ENCODE results near the gene ABCA5.
"Not testable (repeated sequence)": the region's sequence is repeated elsewhere in the genome, so short reads cannot be mapped to it uniquely, and the experiment has no call there.

ABCA5 gene

DNA sequence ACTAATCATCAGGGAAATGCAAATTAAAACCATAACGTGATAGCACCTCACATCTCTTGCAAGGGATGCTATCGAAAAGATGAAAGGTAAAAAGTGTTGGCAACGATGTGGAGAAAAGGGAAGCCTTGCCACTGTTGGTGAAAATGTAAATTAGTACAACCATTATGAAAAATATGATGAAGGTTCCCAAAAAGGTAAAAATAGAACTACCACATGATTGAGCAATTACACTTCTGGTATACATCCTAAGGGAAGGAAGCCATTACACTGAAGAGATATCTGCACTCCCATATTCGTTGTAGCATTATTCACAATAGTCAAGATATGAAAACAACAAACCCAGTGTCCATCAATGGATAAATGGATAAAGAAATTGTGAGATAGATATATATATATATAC lies 119.8 kb downstream of the ABCA5 start:
- intact Hi-C loops (cut with DNase I; ENCODE audit: low total_unique reads), result no loop called here

DNA sequence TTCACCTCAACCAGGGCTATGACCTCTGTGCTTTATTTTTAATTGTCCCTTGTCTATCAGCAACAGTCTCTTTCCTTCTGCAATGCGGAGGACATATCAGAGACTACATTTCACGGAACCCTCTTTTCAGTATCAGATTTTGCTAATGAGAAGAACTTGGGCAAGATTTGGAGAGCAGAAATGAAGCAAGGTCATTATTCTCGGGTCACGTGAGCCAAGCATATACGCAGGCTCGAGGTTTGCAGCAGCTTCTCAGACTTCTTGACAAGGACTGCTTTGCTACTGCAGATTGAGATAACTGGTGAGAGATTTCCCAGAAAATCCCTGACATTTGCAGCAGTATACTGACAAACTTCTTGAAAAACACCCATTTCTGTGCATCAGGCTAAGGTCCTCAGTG lies 128.7 kb downstream of the ABCA5 start:
- Histone ChIP-seq H3K4me1 (no peaks in the 10 kb centered on the region), H3K9me3 (no peaks in the 10 kb centered on the region), H3K4me3 (no peak overlapping the region), H3K36me3 (peaks cover 0 to 10% (median 0%) of the 10 kb centered on the region in 3 donors), H3K27me3 (no peaks in the 10 kb centered on the region), H3K27ac (no peak overlapping the region)
- intact Hi-C loops (cut with DNase I; ENCODE audit: low total_unique reads), result no loop called here
- DNase-seq, result no peak
- TF ChIP-seq, protein P1, sequence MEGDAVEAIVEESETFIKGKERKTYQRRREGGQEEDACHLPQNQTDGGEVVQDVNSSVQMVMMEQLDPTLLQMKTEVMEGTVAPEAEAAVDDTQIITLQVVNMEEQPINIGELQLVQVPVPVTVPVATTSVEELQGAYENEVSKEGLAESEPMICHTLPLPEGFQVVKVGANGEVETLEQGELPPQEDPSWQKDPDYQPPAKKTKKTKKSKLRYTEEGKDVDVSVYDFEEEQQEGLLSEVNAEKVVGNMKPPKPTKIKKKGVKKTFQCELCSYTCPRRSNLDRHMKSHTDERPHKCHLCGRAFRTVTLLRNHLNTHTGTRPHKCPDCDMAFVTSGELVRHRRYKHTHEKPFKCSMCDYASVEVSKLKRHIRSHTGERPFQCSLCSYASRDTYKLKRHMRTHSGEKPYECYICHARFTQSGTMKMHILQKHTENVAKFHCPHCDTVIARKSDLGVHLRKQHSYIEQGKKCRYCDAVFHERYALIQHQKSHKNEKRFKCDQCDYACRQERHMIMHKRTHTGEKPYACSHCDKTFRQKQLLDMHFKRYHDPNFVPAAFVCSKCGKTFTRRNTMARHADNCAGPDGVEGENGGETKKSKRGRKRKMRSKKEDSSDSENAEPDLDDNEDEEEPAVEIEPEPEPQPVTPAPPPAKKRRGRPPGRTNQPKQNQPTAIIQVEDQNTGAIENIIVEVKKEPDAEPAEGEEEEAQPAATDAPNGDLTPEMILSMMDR (IDR thresholded peaks at IDR 0.05), result no peak

More for the DNA sequence above, 119.8 kb downstream of the ABCA5 start:
- H3K4me3 ChIP-seq, result no peak overlapping the region
- H3K9me3 ChIP-seq, result no peaks in the 10 kb centered on the region
- H3K36me3 ChIP-seq, result no peaks in the 10 kb centered on the region
- TF ChIP-seq, protein P1 (IDR thresholded peaks at IDR 0.05), result no peak
- DNase-seq, result no peak
- H3K27me3 ChIP-seq, result no peaks in the 10 kb centered on the region
- H3K4me1 ChIP-seq, result no peaks in the 10 kb centered on the region
- no peak overlapping the region for H3K27ac ChIP-seq

DNA sequence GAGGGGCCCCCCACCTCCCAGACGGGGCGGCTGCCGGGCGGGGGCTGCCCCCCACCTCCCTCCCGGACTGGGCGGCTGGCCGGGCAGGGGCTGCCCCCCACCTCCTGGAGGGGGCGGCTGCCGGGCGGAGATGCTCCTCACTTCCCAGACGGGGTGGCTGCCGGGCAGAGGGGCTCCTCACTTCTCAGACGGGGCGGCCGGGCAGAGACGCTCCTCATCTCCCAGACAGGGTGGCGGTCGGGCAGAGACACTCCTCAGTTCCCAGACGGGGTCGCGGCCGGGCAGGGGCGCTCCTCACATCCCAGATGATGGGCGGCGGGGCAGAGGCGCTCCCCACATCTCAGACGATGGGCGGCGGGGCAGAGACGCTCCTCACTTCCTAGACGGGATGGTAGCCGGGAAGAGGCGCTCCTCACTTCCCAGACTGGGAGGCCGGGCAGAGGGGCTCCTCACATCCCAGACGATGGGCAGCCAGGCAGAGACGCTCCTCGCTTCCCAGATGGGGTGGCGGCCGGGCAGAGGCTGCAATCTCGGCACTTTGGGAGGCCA lies 130.8 kb downstream of the ABCA5 start:
- H3K9me3 ChIP-seq; H3K4me3 ChIP-seq; H3K4me1 ChIP-seq; DNase-seq; intact Hi-C loops (cut with DNase I; ENCODE audit: low total_unique reads); H3K27ac ChIP-seq; H3K27me3 ChIP-seq: not testable (repeated sequence)
- peaks cover 0 to 10% (median 0%) of the 10 kb centered on the region in 3 donors for H3K36me3 ChIP-seq
